Measurements from ENCODE around the gene CSF1R. TPM values are rescaled to one million over a fixed set of nuclear protein-coding genes. Genes with fewer than 3 reads are reported as not detected.

CSF1R gene
- polyA plus RNA-seq, 2 of the 4 experiments (the other 2 are of a cell fraction): 0.06 TPM; not detected in 1

GRCh38 chr5:150022158-150022531 lies 64.2 kb downstream of the CSF1R start:
- H3K27ac ChIP-seq: 0 out of 6 replicates have a peak overlapping the region, but pooled peaks of 1 of the 2 experiments have one; percentile 27
- peaks cover 24% of the 10 kb centered on the region for H3K4me1 ChIP-seq
- FAIRE-seq (no peak), ATAC-seq (peak in 1 of 2 experiments; percentile 62; a peak in 3 of 6 replicates), DNase-seq (ENCODE audit: low read depth in 1 of 2, low spot score in 1 of 2) (peak in 1 of 2 experiments; percentile 25)
- CTCF ChIA-PET: interaction anchor here (0.6 to 2.2 kb wide), 4 partner anchors 11 to 196 kb away, joined by 3 to 7 read pairs (median 4); no protein-coding TSS in a partner anchor
- WGBS (ENCODE audit: missing lambda C conversion rate): 79% methylated on average over 1 of the region's 1 CpG
- POLR2A ChIA-PET: interaction anchor here (0.7 kb wide), 1 partner anchor 22 kb away, joined by 3 read pairs; the partner anchor contains the start of gene TIGD6
- H3K4me2 ChIP-seq: peak overlapping the region; percentile 27; the same call in 2 of the 3 replicates
- H3K4me3 ChIP-seq: no peak overlapping the region
- H3K9me3 ChIP-seq: no peaks in the 10 kb centered on the region
- TF ChIP-seq KDM5A (IDR thresholded peaks at IDR 0.05) (no peak), MYC (IDR thresholded peaks at IDR 0.05; ENCODE audit: borderline replicate concordance, low read length) (no peak), FOSL2 (IDR thresholded peaks at IDR 0.05) (no peak), FOSL2 (CRISPR knock-in tag; IDR thresholded peaks at IDR 0.05) (peak; percentile 65), JUNB (IDR thresholded peaks at IDR 0.05) (no peak), HES2 (IDR thresholded peaks at IDR 0.05) (no peak)

GRCh38 chr5:150021491-150022157 lies 64.7 kb downstream of the CSF1R start:
- FAIRE-seq (no peak), DNase-seq (ENCODE audit: low read depth in 1 of 2, low spot score in 1 of 2) (no peak), ATAC-seq (no peak)

GRCh38 chr5:150020249-150020648 lies 66.1 kb downstream of the CSF1R start:
- ChIA-PET CTCF (interaction anchor here (0.8 to 1.2 kb wide), 2 partner anchors 58 to 198 kb away, joined by 3 to 5 read pairs; no protein-coding TSS in a partner anchor), POLR2A (interaction anchor here (1.2 kb wide), 1 partner anchor 20 kb away, joined by 3 read pairs; the partner anchor contains the start of genes HMGXB3 and TIGD6)
- Histone ChIP-seq H3K4me3 (no peak overlapping the region), H3K27ac (no peak overlapping the region), H3K4me2 (no peak overlapping the region), H3K4me1 (peaks cover 24% of the 10 kb centered on the region), H3K9me3 (peaks cover 10% of the 10 kb centered on the region)
- TF ChIP-seq ZFP36 (IDR thresholded peaks at IDR 0.05; ENCODE audit: borderline replicate concordance, partially characterized antibody): no peak
- no peak for TF ChIP-seq CTCF (IDR thresholded peaks at IDR 0.05)
- TF ChIP-seq HDAC2 (IDR thresholded peaks at IDR 0.05): no peak
- TF ChIP-seq CBX2 (IDR thresholded peaks at IDR 0.05; ENCODE audit: borderline replicate concordance, low read depth): no peak
- 96% methylated on average over 1 of the region's 1 CpG for WGBS (ENCODE audit: missing lambda C conversion rate)
- no peak for DNase-seq (ENCODE audit: low read depth in 1 of 2, low spot score in 1 of 2)
- ATAC-seq: no peak
- FAIRE-seq: no peak

More at GRCh38 chr5:150021491-150022157, 64.7 kb downstream of the CSF1R start:
- 0 out of 6 replicates have a peak overlapping the region, but pooled peaks of 1 of the 2 experiments have one; percentile 27 for H3K27ac ChIP-seq
- H3K4me2 ChIP-seq: peak overlapping the region; percentile 27; the same call in 2 of the 3 replicates
- POLR2A ChIA-PET: interaction anchor here (0.7 to 1.2 kb wide), 2 partner anchors 21 kb away, joined by 3 read pairs; partner anchors contain the start of genes HMGXB3 and TIGD6
- H3K4me1 ChIP-seq: peaks cover 24% of the 10 kb centered on the region
- CTCF ChIA-PET: interaction anchor here (0.6 to 2.2 kb wide), 6 partner anchors 11 to 197 kb away, joined by 3 to 7 read pairs (median 4); no protein-coding TSS in a partner anchor
- TF ChIP-seq PBX3 (IDR thresholded peaks at IDR 0.05) (no peak), HOXA7 (CRISPR knock-in tag; IDR thresholded peaks at IDR 0.05) (no peak), NR3C1 (IDR thresholded peaks at IDR 0.05) (no peak), ZC3H11A (IDR thresholded peaks at IDR 0.05) (no peak), HES2 (IDR thresholded peaks at IDR 0.05) (no peak), POLR2AphosphoS2 (conservative IDR thresholded peaks at IDR 0.05; ENCODE audit: low read length) (no peak), KDM1A (IDR thresholded peaks at IDR 0.05; ENCODE audit: low read depth) (no peak), CBX2 (IDR thresholded peaks at IDR 0.05; ENCODE audit: borderline replicate concordance, low read depth) (no peak), RAD21 (conservative IDR thresholded peaks at IDR 0.05 in 1 of 2, IDR thresholded peaks at IDR 0.05 in 1 of 2) (no peak), SMC3 (IDR thresholded peaks at IDR 0.05) (no peak), TP53 (CRISPR knock-in tag; IDR thresholded peaks at IDR 0.05) (no peak), CBX8 (IDR thresholded peaks at IDR 0.05) (no peak), KDM5A (IDR thresholded peaks at IDR 0.05) (no peak), HDAC2 (IDR thresholded peaks at IDR 0.05) (no peak), ZFP36 (IDR thresholded peaks at IDR 0.05; ENCODE audit: borderline replicate concordance, partially characterized antibody) (no peak), TFCP2L1 (CRISPR knock-in tag; IDR thresholded peaks at IDR 0.05) (no peak)
- no peaks in the 10 kb centered on the region for H3K9me3 ChIP-seq
- no peak overlapping the region for H3K4me3 ChIP-seq
- 93% methylated on average over 13 of the region's 13 CpGs for WGBS (ENCODE audit: missing lambda C conversion rate)

All from A549 (cell line).